GM18505 (cell line): Measurements from ENCODE around the gene C9orf57.
"Not testable (repeated sequence)": the region's sequence is repeated elsewhere in the genome, so short reads cannot be mapped to it uniquely, and the experiment has no call there.

Experiments used
- ATAC-seq: cut with Tn5 transposase; IDR thresholded peaks from one replicate; pipeline ENCODE4 v1.9.1; 2021; ENCODE audit not compliant: unreplicated experiment
- POLR2A ChIP-seq: IDR thresholded peaks from 4 replicates; pipeline ENCODE4 v1.6.1; 2011; ENCODE audit warnings: borderline replicate concordance; ENCODE audit not compliant: insufficient read depth, insufficient read length; ENCODE audit errors: extremely low read depth

Gene C9orf57

DNA sequence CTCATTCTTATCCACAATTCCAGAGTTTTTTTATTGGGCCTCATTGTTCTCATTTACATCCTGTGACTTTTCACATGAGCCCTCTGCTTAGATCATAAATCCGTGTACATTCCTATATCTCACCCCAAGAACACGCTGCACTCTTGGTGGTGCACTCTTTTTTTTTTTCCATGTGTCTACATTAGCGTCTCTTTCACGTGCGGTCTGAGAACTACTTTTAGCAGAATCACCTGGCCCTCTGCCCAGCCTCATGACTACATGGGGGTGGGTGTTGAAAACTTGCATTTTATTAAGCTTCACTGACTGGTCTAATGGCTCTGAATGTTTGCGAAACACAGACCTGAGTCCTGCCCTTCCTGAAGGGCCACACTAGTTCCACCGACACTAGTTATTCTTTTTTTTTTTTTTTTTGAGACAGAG is 18.6 kb downstream of the C9orf57 start:
- no peak for ATAC-seq
- TF ChIP-seq POLR2A: no peak

DNA sequence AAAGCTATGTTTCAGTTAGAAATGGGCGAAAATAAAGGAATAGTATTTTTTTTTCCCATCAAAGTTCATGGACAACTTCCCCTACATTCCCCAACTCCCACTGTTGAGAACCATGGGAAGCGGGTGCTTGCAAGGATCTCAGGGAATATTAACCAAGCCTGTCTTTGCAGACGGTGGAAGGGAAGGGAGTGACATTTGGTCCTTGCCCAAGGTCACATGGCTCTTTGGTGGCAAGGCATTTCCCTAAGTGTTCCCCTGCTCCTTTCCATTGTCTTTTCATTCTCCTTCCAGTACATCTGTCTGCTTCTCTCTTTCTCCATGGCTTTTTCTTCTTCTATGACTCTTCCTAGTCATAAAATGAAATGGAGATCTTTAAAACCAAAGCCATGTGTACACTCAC is 19.0 kb downstream of the C9orf57 start:
- no peak for ATAC-seq
- TF ChIP-seq POLR2A: no peak

DNA sequence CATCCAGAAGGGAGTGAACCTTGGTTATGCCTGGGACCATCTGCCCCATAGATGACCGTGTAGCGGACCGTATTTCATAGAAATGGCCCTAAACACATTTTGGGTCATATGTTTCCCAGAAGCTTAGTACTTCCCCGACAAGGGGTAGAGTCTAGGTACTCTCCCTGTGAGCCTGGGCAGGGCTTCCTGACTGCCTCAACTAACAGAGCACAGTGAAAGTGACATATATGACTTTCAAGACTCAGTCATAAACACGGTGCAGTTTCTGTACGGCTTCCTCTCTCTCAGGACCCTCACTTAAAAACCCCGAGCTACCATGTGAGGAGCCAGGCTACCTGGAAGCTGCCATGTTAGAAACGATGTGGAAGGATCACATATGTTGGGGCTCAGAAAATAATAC is 20.9 kb downstream of the C9orf57 start:
- no peak for TF ChIP-seq POLR2A
- ATAC-seq: no peak

- TF ChIP-seq POLR2A: no peak
- ATAC-seq: no peak
Observed at GRCh38 chr9:72038890-72039410, 21.5 kb downstream of the C9orf57 start.

GRCh38 chr9:72038408-72038807 is 22.0 kb downstream of the C9orf57 start:
- no peak for ATAC-seq
- no peak for TF ChIP-seq POLR2A

GRCh38 chr9:72037571-72037970 is 22.8 kb downstream of the C9orf57 start:
- ATAC-seq: no peak
- no peak for TF ChIP-seq POLR2A

DNA sequence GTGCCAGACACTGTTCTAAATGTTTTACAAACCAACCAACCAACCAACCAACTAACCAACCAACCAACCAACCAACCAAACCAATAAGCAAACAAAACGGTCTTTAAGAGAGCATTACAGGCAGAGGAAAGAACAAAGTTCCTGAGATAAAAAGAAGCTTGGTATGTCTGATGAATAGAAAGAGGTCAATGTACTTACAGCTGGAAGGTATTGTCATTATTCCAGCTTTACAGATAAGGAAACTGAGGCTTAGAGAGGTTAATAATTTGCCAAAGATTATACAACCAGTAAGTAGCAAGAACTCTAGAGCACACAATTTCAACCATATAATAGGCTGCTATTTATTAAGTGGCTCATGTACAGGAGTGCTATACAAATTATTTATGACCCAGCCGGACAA is 29.6 kb downstream of the C9orf57 start:
- TF ChIP-seq POLR2A: no peak
- no peak for ATAC-seq

DNA sequence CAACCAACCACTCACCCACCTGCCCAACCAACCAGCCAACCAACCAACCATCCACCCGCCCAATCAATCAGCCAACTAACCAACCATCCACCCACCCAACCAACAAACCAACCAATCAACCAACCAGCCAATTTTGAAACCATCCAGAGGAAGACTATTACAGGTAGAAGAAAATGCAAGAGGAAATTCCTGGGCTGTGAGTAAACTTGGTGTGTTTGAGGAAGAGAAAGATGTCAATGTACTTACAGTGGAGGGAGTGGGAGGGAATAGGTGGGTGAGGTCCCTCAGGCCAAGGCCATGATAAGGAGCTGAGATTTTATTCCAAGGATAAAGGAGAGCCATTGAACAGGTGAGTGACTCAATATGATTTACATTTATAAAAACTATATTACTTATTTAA is 30.4 kb downstream of the C9orf57 start:
- no peak for ATAC-seq
- TF ChIP-seq POLR2A: no peak

- no peak for ATAC-seq
Observed at GRCh38 chr9:72025906-72026305, 34.5 kb downstream of the C9orf57 start.

GRCh38 chr9:72023596-72023995 is 36.8 kb downstream of the C9orf57 start:
- TF ChIP-seq POLR2A: no peak
- ATAC-seq: no peak

More at GRCh38 chr9:72025906-72026305, 34.5 kb downstream of the C9orf57 start:
- TF ChIP-seq POLR2A: no peak

- no peak for TF ChIP-seq POLR2A
- ATAC-seq: no peak
Observed at GRCh38 chr9:72022841-72023240, 37.6 kb downstream of the C9orf57 start.

- ATAC-seq: no peak
- no peak for TF ChIP-seq POLR2A
Observed at GRCh38 chr9:72013292-72013760, 47.1 kb downstream of the C9orf57 start.

GRCh38 chr9:72012646-72013045 is 47.8 kb downstream of the C9orf57 start:
- no peak for TF ChIP-seq POLR2A
- ATAC-seq: no peak

DNA sequence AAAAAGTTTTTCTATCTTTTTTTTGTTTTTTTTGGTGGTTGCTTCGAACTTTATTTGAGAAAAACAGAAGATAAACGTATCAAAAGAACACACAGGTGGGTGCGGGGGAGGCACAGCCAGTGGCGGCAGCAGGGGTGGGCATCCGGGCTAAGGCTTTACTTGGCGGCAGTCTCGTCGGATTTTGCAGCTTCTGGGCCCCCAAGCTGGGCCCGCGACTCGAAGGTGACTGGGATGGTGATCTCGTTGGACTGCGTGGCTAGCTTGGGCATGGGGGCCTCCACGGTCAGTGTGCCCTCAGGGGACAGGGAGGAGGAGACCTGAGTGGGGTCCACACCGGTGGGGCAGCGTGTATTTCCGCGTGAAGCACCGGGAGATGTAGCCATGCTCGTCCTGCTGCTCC is 52.7 kb downstream of the C9orf57 start:
- ATAC-seq: not testable (repeated sequence)

DNA sequence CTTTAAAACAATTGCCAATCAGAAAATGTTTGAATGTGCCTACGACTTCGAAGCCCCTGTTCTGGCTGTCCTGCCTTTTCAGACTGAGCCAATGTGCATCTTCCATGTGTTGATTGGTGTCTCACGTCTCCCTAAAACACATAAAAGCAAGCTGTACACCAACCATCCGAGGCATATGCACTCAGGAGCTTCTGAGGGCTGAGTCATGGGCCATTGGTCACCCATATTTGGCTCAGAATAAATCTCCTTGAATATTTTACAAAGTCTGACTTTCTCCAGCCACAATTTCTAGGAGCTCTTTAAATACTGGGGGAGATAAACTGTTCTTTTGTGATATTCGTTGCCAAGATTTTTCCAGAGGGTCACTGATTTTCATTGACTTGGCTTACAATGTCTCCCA is 53.9 kb downstream of the C9orf57 start:
- no peak for ATAC-seq
- TF ChIP-seq POLR2A: no peak
